ENCODE data around the gene PCDHA11.
"Not testable (repeated sequence)": the region's sequence is repeated elsewhere in the genome, so short reads cannot be mapped to it uniquely, and the experiment has no call there.

PCDHA11 gene

DNA sequence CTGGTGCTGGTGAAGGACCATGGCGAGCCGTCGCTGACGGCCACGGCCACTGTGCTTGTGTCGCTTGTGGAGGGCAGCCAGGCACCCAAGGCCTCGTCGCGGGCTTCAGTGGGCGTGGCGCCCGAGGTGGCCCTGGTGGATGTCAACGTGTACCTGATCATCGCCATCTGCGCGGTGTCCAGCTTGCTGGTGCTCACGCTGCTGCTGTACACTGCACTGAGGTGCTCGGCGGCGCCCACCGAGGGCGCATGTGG, 10.8 kb upstream of the PCDHA11 start:
- TF ChIP-seq, protein P1, sequence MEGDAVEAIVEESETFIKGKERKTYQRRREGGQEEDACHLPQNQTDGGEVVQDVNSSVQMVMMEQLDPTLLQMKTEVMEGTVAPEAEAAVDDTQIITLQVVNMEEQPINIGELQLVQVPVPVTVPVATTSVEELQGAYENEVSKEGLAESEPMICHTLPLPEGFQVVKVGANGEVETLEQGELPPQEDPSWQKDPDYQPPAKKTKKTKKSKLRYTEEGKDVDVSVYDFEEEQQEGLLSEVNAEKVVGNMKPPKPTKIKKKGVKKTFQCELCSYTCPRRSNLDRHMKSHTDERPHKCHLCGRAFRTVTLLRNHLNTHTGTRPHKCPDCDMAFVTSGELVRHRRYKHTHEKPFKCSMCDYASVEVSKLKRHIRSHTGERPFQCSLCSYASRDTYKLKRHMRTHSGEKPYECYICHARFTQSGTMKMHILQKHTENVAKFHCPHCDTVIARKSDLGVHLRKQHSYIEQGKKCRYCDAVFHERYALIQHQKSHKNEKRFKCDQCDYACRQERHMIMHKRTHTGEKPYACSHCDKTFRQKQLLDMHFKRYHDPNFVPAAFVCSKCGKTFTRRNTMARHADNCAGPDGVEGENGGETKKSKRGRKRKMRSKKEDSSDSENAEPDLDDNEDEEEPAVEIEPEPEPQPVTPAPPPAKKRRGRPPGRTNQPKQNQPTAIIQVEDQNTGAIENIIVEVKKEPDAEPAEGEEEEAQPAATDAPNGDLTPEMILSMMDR (IDR thresholded peaks at IDR 0.05; ENCODE audit: low read depth, low read length), result no peak
- no peak for TF ChIP-seq MYC (IDR thresholded peaks at IDR 0.05; ENCODE audit: low read depth, low read length)
- TF ChIP-seq, protein P2, sequence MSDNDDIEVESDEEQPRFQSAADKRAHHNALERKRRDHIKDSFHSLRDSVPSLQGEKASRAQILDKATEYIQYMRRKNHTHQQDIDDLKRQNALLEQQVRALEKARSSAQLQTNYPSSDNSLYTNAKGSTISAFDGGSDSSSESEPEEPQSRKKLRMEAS (IDR thresholded peaks at IDR 0.05; ENCODE audit: low read depth, low read length), result no peak
- no peak for TF ChIP-seq POLR2A (IDR thresholded peaks at IDR 0.05; ENCODE audit: extremely low read depth, insufficient read length)
- no peak for DNase-seq (ENCODE audit: low read depth)
- H3K4me3 ChIP-seq (ENCODE audit: low read depth, low read length), result no peak overlapping the region

DNA sequence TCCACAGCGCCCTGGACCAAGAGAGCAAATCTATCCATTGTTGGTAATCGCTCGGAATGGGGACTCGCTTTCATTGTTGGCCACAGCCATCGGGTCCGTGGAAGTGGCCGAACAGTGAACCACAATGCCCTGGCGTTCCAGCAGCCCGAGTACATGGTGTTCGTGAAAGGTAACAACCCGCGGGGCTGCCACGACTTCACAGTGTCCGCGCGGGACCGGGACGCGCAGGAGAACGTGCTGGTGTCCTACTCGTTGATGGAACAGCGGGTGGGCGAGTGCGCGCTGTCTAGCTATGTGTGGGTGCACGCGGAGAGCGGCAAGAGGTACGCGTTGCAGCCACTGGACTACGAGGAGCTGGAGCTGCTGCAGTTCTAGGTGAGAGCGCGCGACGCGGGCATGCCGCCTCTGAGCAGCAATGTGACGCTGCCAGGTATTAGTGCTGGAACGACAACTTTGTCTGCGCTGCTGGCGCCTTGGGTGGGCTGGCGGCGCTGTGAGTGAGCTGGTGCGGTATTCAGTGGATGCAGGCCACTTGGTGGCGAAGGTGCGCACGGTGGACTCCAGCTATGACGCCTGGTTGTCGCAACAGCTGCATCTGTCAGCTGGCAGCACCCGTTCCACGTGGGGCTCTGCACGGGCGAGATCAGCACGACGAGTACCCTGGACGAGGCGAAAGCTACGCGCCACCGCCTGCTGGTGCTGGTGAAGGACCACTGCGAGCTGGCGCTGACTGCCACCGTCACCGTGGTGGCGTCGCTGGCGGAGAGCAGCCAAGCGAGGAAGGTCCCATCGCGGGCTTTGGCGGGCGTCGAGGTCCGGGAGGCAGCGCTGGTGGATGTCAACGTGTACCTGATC, 6.1 kb upstream of the PCDHA11 start:
- TF ChIP-seq, protein P1 (IDR thresholded peaks at IDR 0.05; ENCODE audit: low read depth, low read length), result no peak
- TF ChIP-seq MYC (IDR thresholded peaks at IDR 0.05; ENCODE audit: low read depth, low read length), result no peak
- no peak for TF ChIP-seq POLR2A (IDR thresholded peaks at IDR 0.05; ENCODE audit: extremely low read depth, insufficient read length)
- TF ChIP-seq, protein P2 (IDR thresholded peaks at IDR 0.05; ENCODE audit: low read depth, low read length), result no peak
- H3K4me3 ChIP-seq (ENCODE audit: low read depth, low read length), result no peak overlapping the region
- no peak for DNase-seq (ENCODE audit: low read depth)

DNA sequence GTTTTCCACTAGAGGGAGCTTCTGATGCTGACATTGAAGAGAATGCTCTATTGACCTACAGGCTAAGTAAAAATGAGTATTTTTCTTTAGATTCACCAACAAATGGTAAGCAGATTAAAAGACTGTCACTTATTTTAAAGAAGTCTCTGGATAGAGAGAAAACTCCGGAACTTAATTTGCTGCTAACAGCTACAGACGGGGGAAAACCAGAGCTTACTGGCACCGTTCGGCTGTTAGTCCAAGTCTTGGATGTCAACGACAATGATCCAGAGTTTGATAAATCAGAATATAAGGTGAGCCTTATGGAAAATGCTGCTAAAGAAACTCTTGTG, 764 bp downstream of the PCDHA11 start:
- DNase-seq (ENCODE audit: low read depth), result no peak
- H3K4me3 ChIP-seq (ENCODE audit: low read depth, low read length), result no peak overlapping the region
- no peak for TF ChIP-seq POLR2A (IDR thresholded peaks at IDR 0.05; ENCODE audit: extremely low read depth, insufficient read length)
- TF ChIP-seq, protein P1 (IDR thresholded peaks at IDR 0.05; ENCODE audit: low read depth, low read length), result peak; percentile 56

DNA sequence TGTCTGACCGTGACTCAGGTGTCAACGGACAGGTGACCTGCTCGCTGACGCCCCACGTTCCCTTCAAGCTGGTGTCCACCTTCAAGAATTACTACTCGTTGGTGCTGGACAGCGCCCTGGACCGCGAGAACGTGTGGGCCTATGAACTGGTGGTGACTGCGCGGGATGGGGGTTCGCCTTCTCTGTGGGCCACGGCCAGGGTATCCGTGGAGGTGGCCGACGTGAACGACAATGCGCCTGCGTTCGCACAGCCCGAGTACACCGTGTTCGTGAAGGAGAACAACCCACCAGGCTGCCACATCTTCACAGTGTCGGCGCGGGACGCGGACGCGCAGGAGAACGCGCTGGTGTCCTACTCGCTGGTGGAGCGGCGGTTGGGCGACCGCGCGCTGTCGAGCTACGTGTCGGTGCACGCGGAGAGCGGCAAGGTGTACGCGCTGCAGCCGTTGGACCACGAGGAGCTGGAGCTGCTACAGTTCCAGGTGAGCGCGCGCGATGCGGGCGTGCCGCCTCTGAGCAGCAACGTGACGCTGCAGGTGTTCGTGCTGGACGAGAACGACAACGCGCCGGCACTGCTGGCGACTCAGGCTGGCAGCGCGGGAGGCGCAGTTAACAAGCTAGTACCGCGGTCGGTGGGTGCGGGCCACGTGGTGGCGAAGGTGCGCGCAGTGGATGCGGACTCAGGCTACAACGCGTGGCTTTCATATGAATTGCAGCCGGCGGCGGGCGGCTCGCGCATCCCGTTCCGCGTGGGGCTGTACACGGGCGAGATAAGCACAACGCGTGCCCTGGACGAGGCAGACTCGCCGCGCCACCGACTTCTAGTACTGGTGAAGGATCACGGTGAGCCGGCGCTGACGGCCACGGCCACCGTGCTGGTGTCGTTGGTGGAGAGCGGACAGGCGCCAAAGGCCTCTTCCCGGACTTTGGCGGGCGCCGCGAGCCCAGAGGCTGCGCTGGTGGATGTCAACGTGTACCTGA, 1.8 kb downstream of the PCDHA11 start:
- no peak for DNase-seq (ENCODE audit: low read depth)
- TF ChIP-seq MYC (IDR thresholded peaks at IDR 0.05; ENCODE audit: low read depth, low read length) (no peak), POLR2A (IDR thresholded peaks at IDR 0.05; ENCODE audit: extremely low read depth, insufficient read length) (no peak)
- TF ChIP-seq, protein P1 (IDR thresholded peaks at IDR 0.05; ENCODE audit: low read depth, low read length), result no peak
- TF ChIP-seq, protein P2 (IDR thresholded peaks at IDR 0.05; ENCODE audit: low read depth, low read length), result no peak
- H3K4me3 ChIP-seq (ENCODE audit: low read depth, low read length), result no peak overlapping the region

DNA sequence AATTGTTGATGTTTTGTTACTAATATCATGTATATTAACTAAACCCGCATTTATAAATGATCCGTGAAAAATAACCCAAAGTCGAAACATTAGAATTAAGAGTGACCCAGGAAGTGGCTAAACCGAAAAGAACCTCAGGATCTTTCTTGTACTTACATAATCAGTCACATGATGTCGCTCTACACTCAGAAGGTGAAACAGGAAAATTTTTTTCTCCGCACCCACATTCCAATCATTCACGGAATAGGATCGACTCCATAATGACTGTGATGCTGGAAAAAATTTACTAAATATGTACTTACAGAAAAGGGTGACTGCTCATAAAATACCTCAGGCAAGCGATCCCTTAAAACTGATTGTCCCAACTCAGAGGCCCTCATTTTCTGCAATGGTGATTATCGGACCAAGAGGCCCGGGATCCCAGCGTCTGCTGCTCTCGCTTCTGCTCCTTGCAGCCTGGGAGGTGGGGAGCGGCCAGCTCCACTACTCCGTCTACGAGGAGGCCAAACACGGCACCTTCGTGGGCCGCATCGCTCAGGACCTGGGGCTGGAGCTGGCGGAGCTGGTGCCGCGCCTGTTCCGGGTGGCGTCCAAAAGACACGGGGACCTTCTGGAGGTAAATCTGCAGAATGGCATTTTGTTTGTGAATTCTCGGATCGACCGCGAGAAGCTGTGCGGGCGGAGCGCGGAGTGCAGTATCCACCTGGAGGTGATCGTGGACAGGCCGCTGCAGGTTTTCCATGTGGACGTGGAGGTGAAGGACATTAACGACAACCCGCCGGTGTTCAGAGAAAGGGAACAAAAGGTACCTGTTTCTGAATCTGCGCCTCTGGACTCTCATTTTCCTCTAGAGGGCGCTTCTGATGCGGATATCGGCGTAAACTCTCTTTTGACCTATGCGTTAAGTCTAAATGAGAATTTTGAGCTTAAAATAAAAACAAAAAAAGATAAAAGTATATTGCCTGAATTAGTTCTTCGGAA, 6.6 kb downstream of the PCDHA11 start, which contains the start of gene PCDHA12:
TSS of gene PCDHA12 (plus strand) at position 224 of the 981 bp plus-strand sequence. CDS start at position 389, 165 bp downstream.
- no peak within 1 kb of the TSS for H3K4me3 ChIP-seq (ENCODE audit: low read depth, low read length)
- TF ChIP-seq MYC (IDR thresholded peaks at IDR 0.05; ENCODE audit: low read depth, low read length) (no peak), POLR2A (IDR thresholded peaks at IDR 0.05; ENCODE audit: extremely low read depth, insufficient read length) (no peak)
- TF ChIP-seq, protein P1 (IDR thresholded peaks at IDR 0.05; ENCODE audit: low read depth, low read length), result peak; percentile 36
- TF ChIP-seq, protein P2 (IDR thresholded peaks at IDR 0.05; ENCODE audit: low read depth, low read length), result no peak
- DNase-seq (ENCODE audit: low read depth), result no peak

DNA sequence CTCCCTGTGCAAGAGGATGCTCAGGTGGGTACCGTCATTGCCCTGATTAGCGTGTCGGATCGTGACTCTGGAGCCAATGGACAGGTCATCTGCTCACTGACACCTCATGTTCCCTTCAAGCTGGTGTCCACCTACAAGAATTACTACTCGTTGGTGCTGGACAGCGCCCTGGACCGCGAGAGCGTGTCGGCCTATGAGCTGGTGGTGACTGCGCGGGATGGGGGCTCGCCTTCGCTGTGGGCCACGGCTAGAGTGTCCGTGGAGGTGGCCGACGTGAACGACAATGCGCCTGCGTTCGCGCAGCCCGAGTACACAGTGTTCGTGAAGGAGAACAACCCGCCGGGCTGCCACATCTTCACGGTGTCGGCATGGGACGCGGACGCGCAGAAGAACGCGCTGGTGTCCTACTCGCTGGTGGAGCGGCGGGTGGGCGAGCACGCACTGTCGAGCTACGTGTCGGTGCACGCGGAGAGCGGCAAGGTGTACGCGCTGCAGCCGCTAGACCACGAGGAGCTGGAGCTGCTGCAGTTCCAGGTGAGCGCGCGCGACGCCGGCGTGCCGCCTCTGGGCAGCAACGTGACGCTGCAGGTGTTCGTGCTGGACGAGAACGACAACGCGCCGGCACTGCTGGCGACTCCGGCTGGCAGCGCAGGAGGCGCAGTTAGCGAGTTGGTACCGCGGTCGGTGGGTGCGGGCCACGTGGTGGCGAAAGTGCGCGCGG, 7.9 kb downstream of the PCDHA11 start:
- DNase-seq (ENCODE audit: low read depth); H3K4me3 ChIP-seq (ENCODE audit: low read depth, low read length): not testable (repeated sequence)

Data from NB4 (cell line).